Activated T-cell treated with anti-CD3 and anti-CD28 coated beads, Interleukin-2, amount 50 U/mL, for 48 hours (primary cell): ENCODE results near the gene SLC22A5.

Experiments used
- DNase-seq, 2 experiments: peaks; one replicate each; pipeline ENCODE4 v3.0.0-alpha.2; 2020

Gene SLC22A5

GRCh38 chr5:132369474-132370180 is at the start of gene SLC22A5:
SLC22A5 (plus strand) TSS chr5:132369710; CDS start chr5:132369973, 263 bp downstream.
- DNase-seq = peak; percentile 81 to 86

- DNase-seq = no peak
Measured at GRCh38 chr5:132319975-132320374, 49.5 kb upstream of the SLC22A5 start.

GRCh38 chr5:132321109-132321721 is 48.3 kb upstream of the SLC22A5 start:
- DNase-seq = no peak

DNA sequence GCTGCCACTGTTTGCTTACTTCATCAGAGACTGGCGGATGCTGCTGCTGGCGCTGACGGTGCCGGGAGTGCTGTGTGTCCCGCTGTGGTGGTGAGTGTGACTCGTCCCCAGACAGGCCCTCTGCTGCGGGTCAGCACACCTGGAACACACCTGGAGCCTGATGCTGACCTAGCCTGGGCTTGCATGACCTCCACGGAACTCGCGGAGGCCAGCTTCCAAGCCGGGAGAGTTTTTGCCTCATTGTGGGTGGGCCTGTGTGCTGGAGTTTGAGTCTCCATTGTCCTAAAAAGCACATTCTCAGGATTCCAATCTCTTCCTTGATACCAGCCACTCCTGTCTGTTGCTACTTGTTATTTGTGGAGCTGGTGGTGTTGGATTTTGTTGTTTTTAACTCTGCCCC is 47.2 kb upstream of the SLC22A5 start:
- DNase-seq = no peak

GRCh38 chr5:132323202-132323601 is 46.3 kb upstream of the SLC22A5 start:
- no peak for DNase-seq

DNA sequence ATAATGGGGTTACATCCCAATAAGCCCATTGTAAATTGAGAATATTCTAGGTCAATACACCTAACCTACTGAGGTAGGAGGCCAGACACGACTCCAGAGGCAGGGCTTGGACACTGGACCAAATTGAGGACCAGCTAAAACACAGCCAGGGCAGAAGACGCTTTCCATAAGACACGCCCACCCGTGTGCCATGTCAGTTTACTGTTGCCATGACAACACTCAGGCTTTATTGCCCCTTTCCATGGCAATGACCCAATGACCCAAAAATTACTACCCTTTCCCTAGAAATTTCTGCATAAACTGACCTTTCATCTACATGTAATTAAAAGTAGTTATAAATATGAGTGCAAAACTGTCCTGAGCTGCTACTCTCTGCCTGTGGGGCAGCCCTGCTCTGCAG is 43.8 kb upstream of the SLC22A5 start:
- DNase-seq = no peak

- DNase-seq = no peak
Measured at GRCh38 chr5:132327252-132327955, 42.1 kb upstream of the SLC22A5 start.

DNA sequence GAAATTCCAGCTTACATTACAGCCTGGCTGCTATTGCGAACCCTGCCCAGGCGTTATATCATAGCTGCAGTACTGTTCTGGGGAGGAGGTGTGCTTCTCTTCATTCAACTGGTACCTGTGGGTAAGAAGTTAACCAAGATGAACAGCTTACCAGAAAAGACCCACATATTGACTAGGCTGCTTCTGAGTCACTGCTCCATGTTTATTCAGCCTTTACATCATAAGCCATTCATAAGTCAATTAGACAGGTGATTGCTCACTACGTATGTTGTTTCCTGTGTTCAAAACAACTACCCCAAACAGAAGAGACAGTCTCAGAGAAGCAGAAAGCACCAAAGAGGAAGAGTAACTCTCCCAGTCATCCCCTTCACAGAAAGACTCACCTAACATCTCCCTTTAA is 34.7 kb upstream of the SLC22A5 start:
- DNase-seq = no peak

GRCh38 chr5:132335402-132335801 is 34.1 kb upstream of the SLC22A5 start:
- DNase-seq = no peak

GRCh38 chr5:132339502-132339901 is 30.0 kb upstream of the SLC22A5 start:
- DNase-seq = no peak

DNA sequence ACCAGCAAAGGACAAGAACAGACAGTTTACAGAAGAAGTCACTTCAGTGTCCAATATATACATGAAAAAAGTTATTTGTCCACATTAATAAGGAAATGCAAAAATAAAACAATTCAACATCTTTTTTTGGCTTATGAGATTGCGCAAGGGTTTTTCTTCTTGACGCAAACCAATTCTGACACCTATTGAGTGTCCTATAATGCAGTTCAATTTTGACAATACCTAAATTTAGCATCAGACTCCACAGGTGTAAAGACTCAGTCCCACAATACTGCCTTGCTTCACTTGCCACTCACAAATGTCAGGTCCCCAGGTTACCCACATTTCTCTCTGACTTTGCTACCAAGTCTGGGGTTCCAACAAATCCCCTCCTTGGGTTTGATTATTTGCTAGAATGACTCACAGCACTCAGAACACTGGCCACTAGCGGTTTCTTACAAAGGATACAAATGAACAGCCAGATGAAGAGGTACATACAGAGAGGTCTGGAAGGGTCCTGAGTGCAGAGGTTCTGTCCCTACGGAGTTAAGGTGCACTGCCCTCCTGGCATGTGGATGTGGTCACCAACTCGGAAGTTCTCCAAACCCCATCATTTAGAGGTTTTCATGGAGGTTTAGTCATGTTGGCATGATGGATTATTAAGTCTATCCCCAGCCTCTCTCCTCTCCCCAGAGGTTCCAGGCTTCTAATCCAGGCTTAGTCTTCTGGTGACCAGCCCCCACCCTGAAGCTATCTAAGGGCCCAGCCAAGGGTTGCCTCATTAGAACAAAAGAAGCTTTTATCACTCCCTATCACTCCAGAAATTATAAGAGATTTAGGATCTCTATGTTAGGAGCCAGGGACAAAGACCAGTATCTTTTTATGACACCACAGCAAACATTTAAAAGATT is 27.0 kb upstream of the SLC22A5 start:
- no peak for DNase-seq

DNA sequence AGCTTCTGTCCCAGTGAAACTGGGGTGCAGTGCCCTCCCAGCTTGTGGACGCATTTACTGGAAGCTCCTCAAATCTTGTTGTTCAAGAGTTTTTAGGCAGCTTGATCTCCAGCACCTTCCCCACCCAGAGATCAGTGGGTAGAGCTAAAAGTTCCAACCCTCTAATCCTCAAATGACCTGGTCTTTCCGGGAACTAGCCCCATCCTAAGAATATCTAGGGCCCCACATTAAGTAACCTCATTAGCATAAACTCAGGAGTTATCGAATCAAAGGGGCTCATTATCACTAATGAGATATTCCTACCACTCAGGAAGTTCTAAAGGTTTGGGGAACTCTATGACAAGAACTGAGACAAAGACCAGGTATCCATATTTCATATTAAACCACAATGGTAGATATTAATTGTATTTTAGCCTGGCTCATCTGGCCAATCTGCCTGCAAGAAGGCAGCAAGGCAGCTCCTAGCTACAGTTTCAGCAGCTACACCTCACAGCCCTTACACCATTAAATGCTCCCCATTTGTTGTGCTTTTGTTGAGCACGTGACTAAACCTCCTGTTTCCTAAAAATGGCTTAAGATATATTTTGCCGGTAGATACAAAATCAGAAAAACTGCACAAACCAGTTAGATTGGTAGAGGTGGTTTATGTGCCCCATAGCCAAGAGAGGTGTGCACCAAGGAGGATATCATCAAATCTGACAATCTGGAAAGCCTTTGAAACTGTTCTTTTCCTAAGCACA is 24.6 kb upstream of the SLC22A5 start:
- no peak for DNase-seq

DNA sequence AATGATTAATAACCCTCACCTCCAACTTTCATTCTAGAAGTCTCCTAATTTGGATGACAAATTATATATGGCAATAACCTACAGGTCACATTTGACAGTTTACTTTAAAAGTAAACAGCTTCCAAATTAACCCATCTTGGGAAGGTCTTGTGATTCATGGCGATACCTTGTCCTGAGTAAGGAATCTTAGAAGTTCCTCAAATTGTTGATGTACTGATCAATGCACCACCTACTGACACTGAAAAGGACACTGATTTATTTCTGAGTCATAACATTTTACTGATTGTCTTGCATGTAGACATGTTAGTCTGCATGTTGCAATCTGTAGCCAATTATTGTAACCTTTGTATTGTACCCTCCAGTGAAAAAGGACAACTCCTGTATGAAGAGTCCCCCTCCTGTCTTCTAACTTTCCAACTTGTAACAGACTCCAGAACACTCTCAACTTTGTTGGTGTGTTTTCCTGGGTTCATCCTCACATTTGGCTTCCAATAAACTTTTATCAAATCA is 16.0 kb upstream of the SLC22A5 start:
- DNase-seq = no peak

GRCh38 chr5:132354381-132355139 is 14.9 kb upstream of the SLC22A5 start:
- no peak for DNase-seq

DNA sequence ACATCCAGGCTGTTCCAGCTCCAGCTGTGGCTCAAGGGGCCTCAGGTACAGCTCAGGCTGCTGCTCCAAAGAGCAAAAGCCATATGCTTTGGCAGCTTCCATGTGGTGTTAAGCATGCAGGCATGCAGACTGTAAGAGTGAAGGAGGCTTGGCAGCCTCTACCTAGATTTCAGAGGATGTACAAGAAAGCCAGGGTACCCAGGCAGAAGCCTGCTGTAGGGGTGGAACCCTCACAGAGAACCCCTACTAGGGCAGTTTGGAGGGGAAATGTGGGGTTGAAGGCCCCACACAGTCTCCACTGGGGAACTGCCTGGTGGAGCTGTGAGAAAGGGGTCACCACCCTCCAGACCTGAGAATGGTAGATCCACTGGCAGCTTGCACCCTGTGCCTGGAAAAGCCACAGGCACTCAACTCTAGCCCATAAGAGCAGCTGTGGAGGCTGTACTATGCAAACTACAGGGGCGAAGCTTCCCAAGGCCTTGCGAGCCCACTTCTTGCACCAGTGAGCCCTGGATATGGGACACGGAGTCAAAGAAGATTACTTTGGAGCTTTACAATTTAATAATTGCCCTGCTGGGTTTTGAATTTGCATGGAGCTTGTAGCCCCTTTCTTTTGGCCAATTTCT is 14.3 kb upstream of the SLC22A5 start:
- DNase-seq = no peak

DNA sequence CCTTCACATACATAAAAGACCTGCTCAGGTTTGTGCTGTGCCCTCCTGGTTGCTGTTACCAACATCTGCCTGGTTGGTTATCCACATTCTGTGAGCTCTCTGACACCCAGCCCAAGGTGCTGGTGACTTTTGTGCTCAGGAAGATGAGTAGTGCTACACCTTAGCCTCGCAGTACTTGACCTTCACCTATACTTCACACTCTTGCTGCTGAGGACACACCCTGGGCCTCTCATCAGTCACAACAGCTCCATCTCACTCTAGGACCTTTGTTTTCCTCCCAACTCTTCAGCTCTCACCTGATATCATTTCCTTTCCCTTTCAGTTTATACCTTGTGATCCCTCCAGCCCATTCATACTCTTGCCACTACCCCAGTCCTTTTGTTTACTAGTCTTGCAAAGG is 10.7 kb upstream of the SLC22A5 start:
- DNase-seq = no peak

DNA sequence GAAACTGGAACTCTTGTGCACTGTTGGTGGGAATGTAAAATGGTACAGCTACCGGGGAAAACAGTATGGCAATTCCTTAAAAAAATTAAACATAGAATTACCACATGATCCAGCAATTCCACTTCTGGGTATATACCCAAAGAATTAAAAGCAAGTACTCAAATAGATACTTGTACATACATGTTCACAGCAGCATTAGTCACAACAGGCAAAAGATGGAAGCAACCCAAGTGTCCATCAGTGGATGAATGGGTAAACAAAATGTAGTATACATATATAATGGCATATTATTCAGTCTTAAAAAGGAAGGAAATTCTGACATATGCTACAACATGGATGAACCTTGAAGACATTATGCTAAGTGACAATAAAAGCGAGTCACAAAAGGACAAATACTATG is 7.4 kb upstream of the SLC22A5 start:
- DNase-seq = no peak

GRCh38 chr5:132363431-132364112 is 5.9 kb upstream of the SLC22A5 start:
- no peak for DNase-seq

GRCh38 chr5:132364319-132364718 is 5.2 kb upstream of the SLC22A5 start:
- DNase-seq = no peak

DNA sequence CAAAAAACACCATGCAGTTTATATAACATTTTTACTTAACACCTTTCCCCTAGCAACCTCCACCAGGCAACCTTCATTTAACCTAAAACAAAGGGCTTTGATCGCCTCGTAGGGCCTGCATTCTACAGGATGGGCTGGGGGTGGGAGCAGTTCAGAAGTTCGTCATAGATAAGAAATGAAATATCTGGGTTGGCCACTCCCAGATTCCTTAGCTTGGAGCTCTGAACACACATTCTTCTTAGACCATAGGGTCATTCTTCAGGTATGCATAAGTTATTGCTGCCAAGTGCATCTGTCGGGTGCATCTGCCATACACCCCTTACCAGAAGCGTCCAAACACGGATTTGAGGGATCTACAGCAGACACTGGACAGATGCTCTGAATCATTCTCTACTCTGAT is 4.3 kb upstream of the SLC22A5 start:
- no peak for DNase-seq
